Astrocyte (in vitro differentiated cells and primary cell): ENCODE data around the gene DNHD1. TPM values are rescaled to one million over a fixed set of nuclear protein-coding genes. Genes with fewer than 3 reads are reported as not detected.
A peak's percentile ranks its signal among the peaks of the same experiment; 100 is the strongest.

ENCODE experiments used
- DNase-seq: peaks from one replicate; pipeline ENCODE4 v3.0.0-alpha.2; 2010; ENCODE audit warnings: low read depth
- FAIRE-seq: peaks from 2 replicates; lab custom pipeline; 2011; peaks lifted over from hg19 to GRCh38; lab: Jason Lieb, UNC
- H2AFZ ChIP-seq: 2 replicates; pipeline ENCODE4 v1.6.0; 2012; ENCODE audit warnings: low read depth, low read length, inconsistent platforms
- H3K27ac ChIP-seq: 2 replicates; pipeline ENCODE4 v1.5.1; 2011; ENCODE audit warnings: low read depth, low read length, inconsistent platforms
- H3K27me3 ChIP-seq: 2 replicates; pipeline ENCODE4 v1.6.0; 2011; ENCODE audit warnings: low read length, inconsistent platforms; ENCODE audit not compliant: insufficient read depth
- H3K36me3 ChIP-seq: 2 replicates; pipeline ENCODE4 v1.5.1; 2011; ENCODE audit warnings: low read length, inconsistent platforms; ENCODE audit not compliant: insufficient read depth
- H3K4me1 ChIP-seq: 2 replicates; pipeline ENCODE4 v1.5.1; 2011; ENCODE audit warnings: low read length, inconsistent platforms; ENCODE audit not compliant: insufficient read depth
- H3K4me2 ChIP-seq: 2 replicates; pipeline ENCODE4 v1.6.0; 2012; ENCODE audit warnings: low read length, inconsistent platforms
- H3K4me3 ChIP-seq: 2 replicates; pipeline ENCODE4 v1.5.1; 2011; ENCODE audit warnings: low read depth, mild to moderate bottlenecking, low read length, inconsistent platforms; ENCODE audit not compliant: insufficient read depth
- H3K79me2 ChIP-seq: 2 replicates; pipeline ENCODE4 v1.6.0; 2012; ENCODE audit warnings: mild to moderate bottlenecking, low read length, inconsistent platforms; ENCODE audit not compliant: insufficient read depth
- H3K9ac ChIP-seq: 2 replicates; pipeline ENCODE4 v1.6.0; 2012; ENCODE audit warnings: mild to moderate bottlenecking, low read length, inconsistent platforms
- H3K9me3 ChIP-seq: 2 replicates; pipeline ENCODE4 v1.5.1; 2012; ENCODE audit warnings: low read depth, mild to moderate bottlenecking, low read length, inconsistent platforms; ENCODE audit not compliant: insufficient read depth
- H4K20me1 ChIP-seq: 2 replicates; pipeline ENCODE4 v1.6.0; 2012; ENCODE audit warnings: low read length, inconsistent platforms; ENCODE audit not compliant: insufficient read depth
- H3K27ac Mint-ChIP-seq: one replicate; pipeline ENCODE4 v1.8.0; 2021; ENCODE audit warnings: mild to moderate bottlenecking, mixed read lengths; ENCODE audit not compliant: unreplicated experiment
- H3K27me3 Mint-ChIP-seq: one replicate; pipeline ENCODE4 v1.8.0; 2021; ENCODE audit warnings: low read depth, mixed read lengths; ENCODE audit not compliant: unreplicated experiment
- H3K36me3 Mint-ChIP-seq: one replicate; pipeline ENCODE4 v1.8.0; 2021; ENCODE audit warnings: low read depth, mixed read lengths; ENCODE audit not compliant: unreplicated experiment
- H3K4me1 Mint-ChIP-seq: one replicate; pipeline ENCODE4 v1.8.0; 2021; ENCODE audit warnings: low read depth, mixed read lengths; ENCODE audit not compliant: unreplicated experiment
- H3K4me3 Mint-ChIP-seq: one replicate; pipeline ENCODE4 v1.8.0; 2021; ENCODE audit warnings: mild to moderate bottlenecking, moderate library complexity, mixed read lengths; ENCODE audit not compliant: unreplicated experiment
- H3K9me3 Mint-ChIP-seq: one replicate; pipeline ENCODE4 v1.8.0; 2021; ENCODE audit warnings: mild to moderate bottlenecking, mixed read lengths; ENCODE audit not compliant: unreplicated experiment
- CTCF ChIP-seq: IDR thresholded peaks from 2 replicates; pipeline ENCODE4 v1.5.1; 2011; ENCODE audit warnings: low read depth, mild to moderate bottlenecking, inconsistent platforms, low read length, moderate library complexity; ENCODE audit not compliant: insufficient read depth
- EZH2 ChIP-seq: IDR thresholded peaks from 2 replicates; pipeline ENCODE4 v1.6.1; 2012; ENCODE audit warnings: mild to moderate bottlenecking, low read length, inconsistent platforms; ENCODE audit not compliant: insufficient read depth
- total RNA-seq: library from RNA; stranded (reverse); gene quantifications from 2 replicates; pipeline ENCODE4 v1.2.1, GENCODE V29; 2021

DNHD1 gene
- total RNA-seq, 1 donor from 2014 or later: 8.2 TPM

GRCh38 chr11:6481924-6482275 lies 15.2 kb upstream of the DNHD1 start:
- Mint-ChIP-seq H3K36me3 (peaks cover 16% of the 10 kb centered on the region), H3K27ac (peak overlapping the region; percentile 98), H3K27me3 (no peaks in the 10 kb centered on the region), H3K4me3 (peak overlapping the region; percentile 97), H3K9me3 (no peaks in the 10 kb centered on the region), H3K4me1 (peaks cover 26% of the 10 kb centered on the region)
- Histone ChIP-seq H3K4me1 (peaks cover 16% of the 10 kb centered on the region), H4K20me1 (peaks cover 41% of the 10 kb centered on the region), H3K27ac (peak overlapping the region; percentile 89), H3K27me3 (no peaks in the 10 kb centered on the region), H3K9me3 (no peaks in the 10 kb centered on the region), H3K9ac (peak overlapping the region; percentile 99), H3K4me2 (peak overlapping the region; percentile 94), H2AFZ (peak overlapping the region; percentile 80), H3K79me2 (peaks cover 53% of the 10 kb centered on the region), H3K4me3 (peak overlapping the region; percentile 90), H3K36me3 (peaks cover 47% of the 10 kb centered on the region)
- DNase-seq (no peak), FAIRE-seq (no peak)
- no peak for TF ChIP-seq CTCF
- no peak for TF ChIP-seq EZH2

GRCh38 chr11:6482441-6482840 lies 14.6 kb upstream of the DNHD1 start:
- no peaks in the 10 kb centered on the region for H3K9me3 ChIP-seq
- TF ChIP-seq CTCF (no peak), EZH2 (no peak)
- Mint-ChIP-seq H3K27me3 (no peaks in the 10 kb centered on the region), H3K9me3 (no peaks in the 10 kb centered on the region), H3K27ac (peak overlapping the region; percentile 79), H3K36me3 (peaks cover 14% of the 10 kb centered on the region), H3K4me3 (peak overlapping the region; percentile 97), H3K4me1 (peaks cover 26% of the 10 kb centered on the region)
- H3K4me2 ChIP-seq: peak overlapping the region; percentile 94
- peaks cover 41% of the 10 kb centered on the region for H4K20me1 ChIP-seq
- H3K27me3 ChIP-seq: no peaks in the 10 kb centered on the region
- peak overlapping the region; percentile 99 for H3K9ac ChIP-seq
- H3K4me1 ChIP-seq: peaks cover 16% of the 10 kb centered on the region
- peak overlapping the region; percentile 90 for H3K4me3 ChIP-seq
- DNase-seq (no peak), FAIRE-seq (no peak)
- H2AFZ ChIP-seq: no peak overlapping the region
- H3K36me3 ChIP-seq: peaks cover 42% of the 10 kb centered on the region
- H3K79me2 ChIP-seq: peaks cover 53% of the 10 kb centered on the region
- H3K27ac ChIP-seq: peak overlapping the region; percentile 89

- Histone ChIP-seq H3K36me3 (peaks cover 39% of the 10 kb centered on the region), H3K4me3 (no peak overlapping the region), H3K27me3 (no peaks in the 10 kb centered on the region), H2AFZ (no peak overlapping the region), H3K27ac (no peak overlapping the region), H4K20me1 (peaks cover 36% of the 10 kb centered on the region), H3K9ac (peak overlapping the region; percentile 99), H3K9me3 (no peaks in the 10 kb centered on the region), H3K79me2 (peaks cover 53% of the 10 kb centered on the region), H3K4me2 (peak overlapping the region; percentile 94), H3K4me1 (peaks cover 16% of the 10 kb centered on the region)
- Mint-ChIP-seq H3K27me3 (no peaks in the 10 kb centered on the region), H3K9me3 (no peaks in the 10 kb centered on the region), H3K27ac (no peak overlapping the region), H3K36me3 (peaks cover 9% of the 10 kb centered on the region), H3K4me3 (peak overlapping the region; percentile 97), H3K4me1 (peaks cover 26% of the 10 kb centered on the region)
- DNase-seq (no peak), FAIRE-seq (no peak)
- TF ChIP-seq CTCF (no peak), EZH2 (no peak)
Observed at GRCh38 chr11:6483015-6483414, 14.1 kb upstream of the DNHD1 start.
